T47D (cell line): Measurements from ENCODE around the gene THADA.

Experiments used
- DNase-seq, 2 experiments: peaks; one replicate each; pipeline versions ENCODE4 v3.0.0 to v3.0.0-alpha.2; 2011 to 2012; ENCODE audit warnings: low read depth in 1 of 2, low spot score in 1 of 2
- JUND ChIP-seq: IDR thresholded peaks from 2 replicates; pipeline ENCODE4 v1.6.1; 2012; ENCODE audit warnings: low read depth
- in situ Hi-C: cut with HindIII; loops from 2 replicates; pipeline ENCODE4 v1.10.0; 2016; ENCODE audit warnings: low sequenced_read_pairs, low pct_unique_long_range_greater_than_20kb

Gene THADA

DNA sequence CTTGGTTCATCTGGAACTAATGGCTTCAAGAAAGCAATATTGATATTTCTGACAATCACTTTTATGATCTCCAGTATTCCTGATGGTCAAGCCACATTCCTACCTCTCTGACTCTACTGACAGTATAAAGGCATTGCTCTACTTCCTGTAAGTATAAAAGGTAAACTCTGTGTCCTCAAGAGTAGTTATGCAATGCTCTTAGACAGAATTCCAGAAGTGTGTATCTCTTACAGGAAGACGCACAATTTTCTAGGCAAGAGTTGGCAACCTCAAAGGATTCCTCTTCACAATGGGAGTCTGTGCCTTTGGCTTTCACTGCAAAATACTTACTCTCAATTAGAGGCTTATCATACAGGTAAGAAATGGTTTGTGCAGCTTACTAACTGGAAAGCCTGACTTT is 100.1 kb downstream of the THADA start:
- in situ Hi-C loops: no loop called here
- TF ChIP-seq JUND: no peak
- DNase-seq: peak in 1 of 2 experiments; percentile 29

DNA sequence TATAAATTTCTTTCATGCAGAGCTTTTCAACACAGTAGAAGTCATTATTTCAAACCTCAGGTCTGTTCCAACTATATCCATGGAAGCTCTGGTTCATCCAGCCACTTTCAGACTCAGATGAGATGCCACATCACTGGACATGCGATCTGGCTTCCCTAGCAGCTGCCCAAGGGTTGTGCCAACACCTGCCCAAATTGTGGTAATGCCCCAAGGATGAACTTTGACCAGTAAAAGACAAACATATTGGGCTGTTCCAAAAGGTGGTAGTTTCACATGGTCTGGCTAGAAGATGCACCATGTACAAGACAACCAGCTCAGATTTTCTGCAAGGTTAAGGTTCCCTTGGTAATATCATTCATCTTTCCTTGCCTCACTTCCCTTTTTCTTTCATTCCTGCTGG is 101.9 kb downstream of the THADA start:
- TF ChIP-seq JUND: no peak
- no peak for DNase-seq
- in situ Hi-C loops: no loop called here

GRCh38 chr2:43491065-43491639 is 104.7 kb downstream of the THADA start:
- DNase-seq: no peak
- TF ChIP-seq JUND: no peak
- in situ Hi-C loops: no loop called here

- no peak for DNase-seq
- in situ Hi-C loops: no loop called here
- TF ChIP-seq JUND: no peak
Measured at GRCh38 chr2:43490252-43490786, 105.5 kb downstream of the THADA start.

GRCh38 chr2:43488737-43489136 is 107.1 kb downstream of the THADA start:
- TF ChIP-seq JUND: no peak
- in situ Hi-C loops: no loop called here
- DNase-seq: no peak

DNA sequence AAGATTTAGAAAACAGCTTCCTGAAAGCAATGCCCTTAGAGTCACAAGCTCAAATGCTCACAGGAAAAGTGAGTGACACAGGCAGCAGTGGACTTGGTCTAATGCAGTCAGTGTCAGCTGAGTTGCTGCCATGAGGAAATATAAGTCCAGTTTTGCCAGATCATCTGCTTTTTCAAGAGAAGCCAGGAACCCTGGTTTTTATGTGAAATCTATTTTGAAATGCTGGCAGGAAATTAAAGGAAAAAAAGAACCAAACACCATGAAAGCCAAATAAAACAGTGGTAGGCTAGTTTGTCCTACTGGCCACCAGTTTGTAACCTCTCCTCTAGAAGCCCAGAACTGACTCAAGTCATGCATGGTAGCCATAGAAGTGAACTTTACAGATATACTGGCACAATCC is 109.2 kb downstream of the THADA start:
- TF ChIP-seq JUND: no peak
- DNase-seq: peak in 1 of 2 experiments; percentile 18
- in situ Hi-C loops: no loop called here

- peak in 1 of 2 experiments; percentile 80 for DNase-seq
- in situ Hi-C loops: no loop called here
- TF ChIP-seq JUND: no peak
Measured at GRCh38 chr2:43484323-43484930, 111.4 kb downstream of the THADA start.

DNA sequence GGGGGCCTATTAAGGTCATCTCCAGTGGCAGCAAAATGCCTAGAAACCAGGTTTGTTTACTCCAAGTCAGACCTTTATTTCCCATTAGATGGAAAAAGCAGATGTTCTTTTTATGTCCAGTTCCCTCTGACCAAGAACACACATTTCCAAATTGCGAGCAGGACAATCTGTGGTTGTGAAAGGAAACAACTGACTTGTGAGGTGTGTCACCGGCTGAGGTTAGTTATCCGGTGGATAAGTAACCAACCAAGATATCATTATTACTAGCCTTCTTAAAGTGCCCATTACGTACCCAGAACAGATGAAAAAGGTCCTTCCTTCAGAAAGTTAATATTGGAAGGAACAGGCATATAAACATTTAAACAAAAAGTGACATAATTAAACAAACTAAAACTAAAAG is 112.9 kb downstream of the THADA start:
- in situ Hi-C loops: no loop called here
- peak in 1 of 2 experiments; percentile 46 for DNase-seq
- no peak for TF ChIP-seq JUND

DNA sequence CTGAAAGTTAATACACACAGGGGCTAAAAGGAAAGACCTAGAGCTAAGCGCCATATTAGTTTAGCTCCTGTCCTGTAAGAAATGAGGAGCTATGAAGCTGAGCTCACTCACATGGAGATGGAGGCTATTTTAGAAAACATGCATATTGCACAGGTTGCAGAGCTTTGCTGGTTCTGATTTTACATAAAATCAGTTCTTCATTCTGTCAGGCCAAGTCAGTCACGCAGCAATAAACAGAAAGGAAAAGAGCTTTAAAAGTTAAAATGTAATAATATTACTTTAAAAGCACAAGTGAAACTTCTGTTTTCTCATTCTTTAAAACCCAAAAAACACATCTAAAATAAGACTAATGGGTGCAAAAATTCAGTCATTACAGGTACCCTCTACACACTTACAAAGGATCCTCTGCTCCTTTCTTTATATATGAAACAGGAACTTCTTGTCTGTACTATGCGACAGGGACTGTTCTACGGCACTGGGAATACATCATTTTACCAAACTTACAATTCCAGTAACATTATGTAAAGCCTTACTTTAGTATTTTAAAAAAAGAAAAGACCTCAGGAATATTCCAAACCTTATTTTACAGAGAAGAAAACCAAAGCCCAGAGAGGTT is 113.8 kb downstream of the THADA start:
- in situ Hi-C loops: no loop called here
- DNase-seq: no peak
- no peak for TF ChIP-seq JUND

DNA sequence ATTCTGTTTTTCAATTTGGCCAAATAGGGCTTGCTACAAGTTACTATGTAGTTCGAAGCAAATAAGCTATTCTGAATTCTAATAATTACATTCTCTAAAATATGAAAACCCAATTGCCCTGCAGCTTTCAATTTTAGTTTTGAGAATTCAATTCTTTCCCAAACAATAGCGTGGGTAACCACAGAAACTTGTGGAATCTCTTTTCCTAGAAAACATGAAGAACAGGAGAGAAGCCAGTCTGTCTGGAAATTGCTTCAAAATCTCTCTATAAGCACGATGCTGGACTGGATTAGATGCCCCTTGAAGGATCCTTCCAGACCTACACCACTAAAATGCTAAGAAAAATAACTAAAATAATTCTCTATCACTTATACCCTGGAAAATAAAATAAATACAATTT is 115.0 kb downstream of the THADA start:
- in situ Hi-C loops: no loop called here
- TF ChIP-seq JUND: no peak
- DNase-seq: no peak

DNA sequence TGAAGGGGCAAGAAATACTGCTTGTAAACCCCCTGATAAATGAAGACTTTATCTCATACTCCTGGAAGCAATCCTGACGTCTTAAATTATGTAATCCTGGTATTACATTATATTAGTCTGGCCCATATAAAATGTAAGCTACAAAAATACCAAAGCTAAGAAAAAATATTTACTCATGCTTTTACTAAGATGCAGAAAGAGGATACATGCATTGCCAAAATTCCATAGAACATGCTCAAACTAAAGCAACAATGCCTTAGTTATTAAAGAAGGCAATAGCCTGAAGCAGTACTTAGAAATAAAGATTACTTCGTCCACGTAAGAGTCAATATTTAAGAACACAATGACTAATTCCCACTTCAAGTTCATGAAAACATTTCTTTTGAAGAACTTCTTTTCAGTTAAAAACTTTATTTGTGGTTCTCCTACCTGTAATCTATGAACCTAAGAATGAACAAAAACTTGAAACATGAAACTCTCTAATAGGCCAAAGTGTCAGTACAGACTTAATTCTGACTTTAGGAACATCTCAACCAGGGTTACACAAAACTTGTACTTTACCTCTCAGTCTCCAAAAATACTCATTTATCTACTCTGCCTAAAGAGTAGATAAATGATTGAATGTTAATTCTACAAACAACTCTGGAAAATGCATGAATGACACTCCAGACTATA is 117.3 kb downstream of the THADA start:
- in situ Hi-C loops: no loop called here
- TF ChIP-seq JUND: peak; percentile 96

GRCh38 chr2:43475922-43476321 is 119.9 kb downstream of the THADA start:
- TF ChIP-seq JUND: no peak
- in situ Hi-C loops: no loop called here
- no peak for DNase-seq

More for the DNA sequence above, 117.3 kb downstream of the THADA start:
- peak; percentile 12 to 84 for DNase-seq
